Measurements from ENCODE around the gene PDE12.

The PDE12 gene, protein sequence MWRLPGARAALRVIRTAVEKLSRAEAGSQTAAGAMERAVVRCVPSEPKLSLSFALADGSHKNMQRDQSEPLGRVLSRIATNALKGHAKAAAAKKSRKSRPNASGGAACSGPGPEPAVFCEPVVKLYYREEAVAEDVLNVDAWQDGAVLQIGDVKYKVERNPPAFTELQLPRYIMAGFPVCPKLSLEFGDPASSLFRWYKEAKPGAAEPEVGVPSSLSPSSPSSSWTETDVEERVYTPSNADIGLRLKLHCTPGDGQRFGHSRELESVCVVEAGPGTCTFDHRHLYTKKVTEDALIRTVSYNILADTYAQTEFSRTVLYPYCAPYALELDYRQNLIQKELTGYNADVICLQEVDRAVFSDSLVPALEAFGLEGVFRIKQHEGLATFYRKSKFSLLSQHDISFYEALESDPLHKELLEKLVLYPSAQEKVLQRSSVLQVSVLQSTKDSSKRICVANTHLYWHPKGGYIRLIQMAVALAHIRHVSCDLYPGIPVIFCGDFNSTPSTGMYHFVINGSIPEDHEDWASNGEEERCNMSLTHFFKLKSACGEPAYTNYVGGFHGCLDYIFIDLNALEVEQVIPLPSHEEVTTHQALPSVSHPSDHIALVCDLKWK

DNA sequence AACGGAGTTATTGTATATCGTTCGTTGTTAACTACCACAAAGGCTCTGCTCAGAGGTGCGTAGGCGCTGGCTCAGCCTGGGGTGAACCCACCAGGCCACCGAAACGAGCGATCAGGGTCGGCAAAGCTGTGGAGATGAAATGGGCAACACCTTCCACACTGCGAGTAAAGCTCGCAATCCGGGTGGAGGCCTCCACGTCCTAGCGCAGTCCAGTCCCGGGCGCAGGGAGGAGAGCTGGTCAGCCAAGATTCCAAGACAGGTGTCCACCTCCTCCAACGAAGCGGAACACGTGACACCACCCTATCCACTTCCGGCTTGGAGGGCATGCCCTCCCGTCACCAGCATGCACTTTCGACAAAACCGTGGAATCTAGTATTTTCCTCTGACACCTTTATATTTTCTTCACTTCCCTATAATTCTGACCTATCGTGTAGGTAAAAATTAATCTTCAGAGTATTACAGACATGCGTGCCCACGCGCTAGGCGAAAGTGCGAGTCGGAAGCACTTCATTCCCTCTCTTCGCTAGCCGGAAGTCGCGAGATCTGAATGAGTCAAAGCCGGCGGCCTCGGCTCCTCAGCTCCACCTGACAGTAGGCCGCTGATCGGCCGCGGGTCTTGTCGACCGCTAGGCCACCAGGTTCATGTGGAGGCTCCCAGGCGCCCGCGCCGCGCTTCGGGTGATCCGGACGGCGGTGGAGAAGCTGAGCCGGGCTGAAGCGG, at the start of gene PDE12:
PDE12 (plus strand) TSS at position 537 of the 721 bp plus-strand sequence; CDS start at position 643, 106 bp downstream.
- peak; percentile 91 for DNase-seq (ENCODE audit: low spot score)

DNA sequence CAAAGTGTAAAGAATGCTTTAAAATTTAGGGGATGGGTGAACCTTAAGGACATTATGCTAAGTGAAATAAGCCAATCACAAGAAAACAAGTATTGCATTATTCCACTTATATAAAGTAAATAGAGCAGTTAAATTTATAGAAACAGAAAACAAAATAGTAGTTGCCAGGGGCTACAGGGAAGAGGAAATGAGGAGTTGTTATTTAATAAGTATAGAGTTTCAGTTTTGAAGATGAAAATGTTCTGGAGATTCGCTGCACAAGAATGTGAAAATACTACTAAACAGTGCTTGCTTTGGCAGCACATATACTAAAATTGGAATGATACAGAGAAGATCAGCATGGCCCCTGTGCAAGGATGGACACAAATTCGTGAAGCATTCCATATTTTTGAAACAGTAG, 43.9 kb upstream of the PDE12 start:
- DNase-seq (ENCODE audit: low spot score): no peak

DNA sequence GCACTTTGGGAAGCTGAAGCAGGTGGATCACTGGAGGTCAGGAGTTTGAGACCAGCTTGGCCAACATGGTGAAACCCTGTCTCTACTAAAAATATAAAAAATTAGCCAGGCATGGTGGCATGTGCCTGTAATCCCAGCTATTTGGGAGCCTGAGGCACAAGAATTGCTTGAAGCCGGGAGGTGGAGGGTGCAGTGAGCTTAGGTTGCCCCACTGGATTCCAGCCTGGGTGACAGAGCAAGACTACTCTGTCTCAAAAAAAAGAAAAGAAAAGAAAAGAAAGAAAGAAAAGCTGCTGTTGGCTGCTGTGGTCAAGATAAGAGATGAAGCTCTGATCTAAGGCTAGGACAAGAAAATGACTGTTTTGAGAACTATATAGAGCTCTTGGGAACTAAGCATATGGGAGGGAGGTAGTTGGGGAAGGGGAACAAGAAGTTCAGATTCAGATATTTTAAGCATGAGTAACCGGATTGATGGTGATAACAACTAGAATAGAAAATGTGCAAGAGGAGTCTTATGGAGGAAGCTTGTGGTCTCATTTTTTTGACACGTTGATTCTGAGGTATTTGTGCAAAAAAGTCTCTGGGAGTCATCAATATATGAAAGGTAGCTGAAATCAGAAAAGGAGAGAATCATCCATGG, 37.7 kb upstream of the PDE12 start:
- DNase-seq (ENCODE audit: low spot score): no peak

DNA sequence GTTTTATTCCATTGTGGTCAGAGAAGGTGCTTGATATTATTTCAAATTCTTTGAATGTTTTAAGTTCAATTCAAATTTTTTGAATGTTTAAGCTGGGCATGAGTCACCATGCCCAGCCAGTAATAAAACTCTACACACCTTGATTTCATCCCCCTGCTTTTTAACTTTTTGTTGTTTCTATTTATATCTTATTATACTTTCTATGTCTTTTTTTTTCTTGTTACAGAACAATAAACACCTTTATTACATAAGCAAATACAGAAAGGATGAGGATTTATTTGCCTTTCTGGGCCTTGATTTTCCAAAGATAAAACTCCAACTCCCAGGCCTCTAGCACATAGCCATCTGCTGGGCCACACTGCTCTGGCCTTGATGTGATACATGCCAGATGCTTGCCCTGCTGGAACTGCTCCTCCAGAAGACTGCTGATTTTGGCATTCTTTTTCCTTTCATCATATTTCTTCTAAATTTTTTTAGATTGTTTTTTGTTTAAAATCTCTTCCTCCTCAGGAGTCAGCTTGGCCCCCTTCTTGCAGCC, 25.9 kb upstream of the PDE12 start:
- DNase-seq (ENCODE audit: low spot score): peak; percentile 11

DNA sequence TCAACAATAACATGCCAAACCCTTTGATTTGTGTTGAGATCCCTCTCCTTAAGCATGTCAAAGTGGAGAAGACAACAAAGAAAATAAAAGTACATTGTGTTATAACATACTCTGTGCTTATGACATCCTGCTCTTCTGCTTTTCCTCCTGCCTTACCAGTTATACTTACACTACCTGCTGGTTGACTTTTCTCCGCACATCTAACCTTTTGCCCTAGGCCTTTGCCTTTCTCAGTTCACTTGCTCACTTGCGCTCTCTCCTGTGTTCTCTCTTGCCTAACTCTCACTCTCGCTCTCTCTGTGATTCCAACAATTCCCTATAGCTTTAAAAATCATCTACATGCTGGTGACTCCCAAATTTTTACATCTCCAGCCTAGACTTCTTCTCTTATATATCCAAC, 17.6 kb upstream of the PDE12 start:
- no peak for DNase-seq (ENCODE audit: low spot score)

DNA sequence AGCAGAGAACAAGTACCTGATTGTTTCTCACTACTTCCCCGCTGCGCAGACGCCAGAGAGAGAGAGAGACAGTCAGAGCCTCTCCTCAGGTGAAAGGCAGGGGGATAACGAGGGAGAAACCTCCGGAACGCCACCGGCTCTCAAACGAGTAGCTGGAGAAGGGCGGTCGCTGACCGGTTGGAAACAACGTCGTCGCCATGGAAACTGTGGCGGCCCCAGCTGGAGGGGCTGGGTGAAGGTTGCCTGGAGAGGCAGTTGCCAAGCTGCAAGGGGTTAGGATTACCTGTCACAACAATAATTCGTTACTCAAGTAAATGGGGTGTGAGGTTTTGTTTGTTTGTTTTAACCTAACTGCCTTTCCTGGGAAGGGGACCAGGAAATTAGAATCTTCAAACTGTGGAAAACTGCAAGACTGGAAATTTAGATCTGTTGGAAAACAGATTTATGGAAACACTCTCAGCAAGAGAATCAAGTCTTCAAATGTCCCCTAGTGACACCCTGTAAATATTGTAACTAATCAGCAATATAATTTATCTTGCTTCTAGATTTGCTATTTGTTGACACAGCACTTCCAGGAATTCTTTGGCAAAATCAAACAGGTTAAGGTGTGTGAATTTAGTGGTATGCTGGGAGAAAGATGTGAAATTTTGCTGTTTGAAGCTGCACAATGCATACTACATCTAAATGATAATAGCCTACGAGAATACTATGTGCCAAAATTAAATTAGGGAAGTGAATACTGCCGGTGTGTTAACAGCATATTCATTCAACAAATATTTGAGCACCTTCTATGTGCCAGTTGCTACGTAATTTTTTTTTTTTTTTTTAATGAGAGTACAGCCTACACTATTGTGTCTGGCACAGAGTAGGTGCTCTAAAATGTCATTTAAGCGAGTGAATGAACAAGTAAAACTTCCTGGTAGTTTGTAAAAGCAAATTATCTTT, 11.6 kb upstream of the PDE12 start, which contains the start of gene DNAH12:
DNAH12 (minus strand) TSS at position 164 of the 945 bp plus-strand sequence. CDS start 1,474 bp downstream, outside the sequence.
- peak; percentile 51 for DNase-seq (ENCODE audit: low spot score)

DNA sequence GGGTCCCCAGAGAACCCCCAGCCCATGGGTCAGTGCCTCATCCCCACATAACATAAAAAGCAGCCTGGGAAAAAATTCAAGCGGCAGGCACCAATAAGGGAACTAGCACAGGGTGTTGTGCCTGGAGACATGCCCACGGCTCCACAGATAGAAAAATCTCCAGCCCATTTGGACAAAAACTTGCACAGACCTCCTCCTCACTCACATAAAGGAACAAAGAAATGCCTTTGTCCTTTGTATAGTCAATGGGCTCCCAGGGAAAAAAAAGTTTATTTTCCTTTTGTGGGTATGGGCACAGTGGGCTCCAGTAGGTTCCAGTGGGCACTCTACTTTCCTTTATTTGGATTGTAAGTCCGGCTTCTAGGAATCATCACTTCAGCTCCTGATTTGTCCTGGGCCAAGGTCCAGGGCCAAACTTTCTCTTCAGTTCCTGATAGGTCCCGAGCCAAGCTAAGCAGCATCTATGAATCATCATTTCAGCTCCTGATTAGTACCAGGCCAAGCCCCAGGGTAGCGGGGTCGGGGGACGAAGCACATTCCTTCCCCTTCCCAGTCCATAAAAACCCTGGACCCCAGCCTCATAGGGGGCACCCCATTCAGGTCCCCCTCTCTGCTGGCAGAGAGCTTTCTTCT, 10.3 kb upstream of the PDE12 start:
- DNase-seq (ENCODE audit: low spot score): no peak

DNA sequence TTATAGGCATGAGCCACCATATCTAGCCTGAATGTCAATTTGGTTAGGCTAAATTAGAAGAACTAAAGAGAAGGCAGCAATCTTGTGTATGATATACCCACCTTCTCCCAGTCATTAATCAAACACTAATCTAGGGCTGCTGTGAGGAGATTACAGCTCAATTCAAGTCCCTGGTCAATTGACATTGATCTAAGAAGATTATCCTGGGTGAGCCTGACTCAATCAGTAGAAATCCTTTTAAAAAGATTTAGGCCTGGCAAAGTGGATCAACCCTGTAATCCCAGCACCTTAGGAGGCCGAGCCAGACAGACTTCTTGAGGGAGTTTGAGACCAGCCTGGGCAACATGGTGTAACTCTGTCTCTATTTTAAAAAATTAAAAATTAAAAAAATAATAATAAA, 9.5 kb upstream of the PDE12 start:
- no peak for DNase-seq (ENCODE audit: low spot score)

DNA sequence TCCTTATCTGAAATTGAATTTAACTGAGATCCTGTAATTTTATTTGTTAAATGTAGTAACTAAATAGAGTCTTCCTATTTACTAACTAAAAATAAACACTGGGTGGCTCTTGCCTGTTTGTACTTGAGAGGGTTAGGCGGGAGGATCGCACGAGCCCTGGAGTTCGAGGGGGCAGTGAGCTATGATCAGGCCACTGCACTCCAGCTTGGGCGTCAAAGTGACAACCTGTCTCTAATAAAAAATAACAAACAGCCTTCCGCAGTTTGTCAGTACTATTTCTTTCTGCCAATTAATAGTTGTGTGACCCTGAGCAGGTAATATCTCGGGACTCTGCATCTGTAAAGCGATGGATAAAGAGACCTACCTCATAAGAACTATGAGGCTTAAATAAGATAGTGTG, 768 bp upstream of the PDE12 start:
- DNase-seq (ENCODE audit: low spot score): no peak

DNA sequence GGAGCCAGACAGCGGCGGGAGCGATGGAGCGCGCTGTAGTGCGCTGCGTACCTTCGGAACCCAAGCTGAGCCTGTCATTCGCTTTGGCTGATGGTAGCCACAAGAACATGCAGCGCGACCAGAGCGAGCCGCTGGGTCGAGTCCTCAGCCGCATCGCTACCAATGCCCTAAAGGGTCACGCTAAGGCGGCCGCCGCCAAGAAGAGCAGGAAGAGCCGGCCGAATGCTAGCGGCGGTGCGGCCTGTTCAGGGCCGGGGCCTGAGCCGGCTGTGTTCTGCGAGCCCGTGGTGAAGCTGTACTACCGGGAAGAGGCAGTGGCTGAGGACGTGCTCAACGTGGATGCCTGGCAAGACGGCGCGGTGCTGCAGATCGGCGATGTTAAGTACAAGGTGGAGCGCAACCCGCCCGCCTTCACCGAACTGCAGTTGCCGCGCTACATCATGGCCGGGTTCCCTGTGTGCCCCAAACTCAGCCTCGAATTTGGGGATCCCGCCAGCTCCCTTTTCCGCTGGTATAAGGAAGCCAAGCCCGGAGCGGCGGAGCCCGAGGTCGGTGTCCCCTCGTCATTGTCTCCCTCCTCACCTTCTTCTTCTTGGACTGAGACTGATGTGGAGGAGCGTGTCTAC, 498 bp downstream of the PDE12 start:
- DNase-seq (ENCODE audit: low spot score): peak; percentile 38

DNA sequence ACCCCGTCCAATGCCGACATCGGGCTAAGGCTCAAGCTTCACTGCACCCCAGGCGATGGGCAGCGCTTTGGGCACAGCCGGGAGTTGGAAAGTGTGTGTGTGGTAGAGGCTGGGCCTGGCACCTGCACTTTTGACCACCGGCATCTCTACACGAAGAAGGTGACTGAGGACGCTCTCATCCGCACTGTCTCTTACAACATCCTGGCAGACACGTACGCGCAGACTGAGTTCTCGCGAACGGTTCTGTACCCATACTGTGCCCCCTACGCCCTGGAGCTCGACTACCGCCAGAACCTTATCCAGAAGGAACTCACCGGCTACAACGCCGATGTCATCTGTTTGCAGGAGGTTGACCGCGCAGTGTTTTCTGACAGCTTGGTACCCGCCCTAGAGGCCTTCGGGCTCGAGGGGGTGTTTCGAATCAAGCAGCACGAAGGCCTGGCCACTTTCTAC, 1.0 kb downstream of the PDE12 start:
- peak; percentile 44 for DNase-seq (ENCODE audit: low spot score)

DNA sequence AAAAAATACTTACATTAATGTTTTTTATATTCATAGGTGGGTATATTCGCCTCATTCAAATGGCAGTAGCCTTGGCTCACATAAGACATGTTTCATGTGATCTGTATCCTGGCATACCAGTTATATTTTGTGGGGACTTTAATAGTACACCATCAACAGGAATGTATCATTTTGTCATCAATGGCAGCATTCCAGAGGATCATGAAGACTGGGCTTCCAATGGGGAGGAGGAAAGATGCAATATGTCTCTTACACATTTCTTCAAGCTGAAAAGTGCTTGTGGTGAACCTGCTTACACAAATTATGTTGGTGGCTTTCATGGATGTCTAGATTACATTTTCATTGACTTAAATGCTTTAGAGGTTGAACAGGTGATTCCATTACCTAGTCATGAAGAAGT, 3.5 kb downstream of the PDE12 start:
- no peak for DNase-seq (ENCODE audit: low spot score)

DNA sequence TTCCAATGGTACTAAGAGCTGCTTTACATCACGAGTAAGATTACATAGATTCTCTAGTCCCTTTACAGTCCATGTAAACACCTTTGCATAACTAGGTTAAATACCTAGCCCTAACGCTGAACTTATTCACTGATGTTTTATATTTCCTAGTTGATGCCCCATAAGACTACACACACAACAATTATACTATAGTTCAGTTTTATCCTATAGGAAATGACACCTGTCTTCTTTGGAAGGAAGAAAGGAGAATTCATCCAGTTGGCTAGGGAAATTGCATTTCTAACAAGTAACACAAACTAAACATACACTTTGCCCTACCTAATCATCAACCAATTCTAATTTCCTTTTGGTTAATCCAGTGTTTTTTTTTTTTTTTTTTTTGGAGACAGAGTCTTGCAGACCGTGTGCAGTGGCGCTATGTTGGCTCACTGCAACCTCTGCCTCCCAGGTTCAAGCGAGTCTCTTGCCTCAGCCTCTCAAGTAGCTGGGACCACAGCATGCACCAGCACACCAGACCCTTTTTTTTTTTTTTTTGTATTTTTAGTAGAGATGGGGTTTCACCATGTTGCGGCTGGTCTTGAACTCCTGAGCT, 13.9 kb downstream of the PDE12 start:
- no peak for DNase-seq (ENCODE audit: low spot score)

DNA sequence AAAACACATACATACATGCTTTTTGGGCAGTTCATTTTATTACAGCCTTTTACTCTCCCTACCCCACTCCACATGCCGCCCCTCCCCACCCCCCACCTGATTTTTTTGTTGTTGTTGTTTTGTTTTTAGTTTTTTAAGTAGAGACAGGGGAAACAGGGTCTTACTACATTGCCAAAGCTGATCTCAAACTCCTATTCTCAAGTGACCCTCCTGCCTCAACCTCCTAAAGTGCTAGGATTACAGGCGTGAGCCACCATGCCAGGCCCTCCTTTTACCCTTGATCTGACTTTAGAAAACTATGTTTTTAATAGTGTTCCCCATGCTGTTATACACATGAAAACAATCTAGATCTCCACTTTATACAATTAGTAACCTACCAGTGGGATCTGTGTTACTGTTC, 14.8 kb downstream of the PDE12 start:
- no peak for DNase-seq (ENCODE audit: low spot score)

DNA sequence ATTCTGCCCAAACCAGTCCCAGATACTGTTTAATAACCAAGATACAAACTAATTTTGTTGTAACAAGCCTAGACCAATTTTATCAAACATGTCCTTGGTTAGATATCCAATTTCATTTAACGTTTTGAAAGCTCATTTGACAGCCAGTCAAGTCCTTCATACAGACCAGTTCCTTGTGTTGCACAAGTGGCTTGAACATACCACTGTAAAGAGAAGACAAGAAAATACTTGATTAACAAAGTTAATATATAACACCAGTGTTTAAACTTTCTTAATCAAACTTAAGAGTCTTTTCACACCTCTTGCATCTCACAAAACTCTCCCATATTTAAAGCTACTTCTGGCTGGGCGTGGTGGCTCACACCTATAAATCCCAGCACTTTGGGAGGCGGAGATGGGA, 16.0 kb downstream of the PDE12 start:
- DNase-seq (ENCODE audit: low spot score): no peak

DNA sequence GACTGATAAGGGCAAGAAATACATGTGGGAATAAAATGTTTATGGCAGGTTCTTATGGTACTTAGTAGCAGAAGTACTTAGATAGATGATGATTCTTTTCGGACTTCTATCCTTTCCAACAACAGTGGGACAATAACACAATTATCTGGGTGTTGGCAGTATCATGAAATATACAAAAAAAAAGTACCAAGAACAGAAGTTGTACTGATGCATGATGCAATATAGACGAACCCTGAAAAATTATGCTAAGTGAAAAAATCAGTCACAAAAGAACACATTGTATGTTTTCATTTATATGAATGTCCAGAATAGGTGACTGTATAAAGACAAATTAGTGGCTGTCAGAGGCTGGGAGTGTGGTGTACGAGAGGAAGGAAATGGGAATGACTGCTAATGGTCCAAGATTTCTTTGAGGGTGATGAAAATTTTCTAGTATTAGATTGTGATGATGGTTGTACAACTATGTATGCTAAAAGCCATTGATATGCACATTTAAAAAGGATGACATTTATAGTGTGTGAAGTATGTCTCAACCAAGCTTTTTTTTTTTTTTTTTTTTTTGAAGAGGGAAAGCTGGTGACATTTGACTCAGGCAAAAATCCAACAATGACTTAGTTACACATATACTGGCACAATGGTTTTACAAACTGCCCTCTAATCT, 20.0 kb downstream of the PDE12 start:
- no peak for DNase-seq (ENCODE audit: low spot score)

DNA sequence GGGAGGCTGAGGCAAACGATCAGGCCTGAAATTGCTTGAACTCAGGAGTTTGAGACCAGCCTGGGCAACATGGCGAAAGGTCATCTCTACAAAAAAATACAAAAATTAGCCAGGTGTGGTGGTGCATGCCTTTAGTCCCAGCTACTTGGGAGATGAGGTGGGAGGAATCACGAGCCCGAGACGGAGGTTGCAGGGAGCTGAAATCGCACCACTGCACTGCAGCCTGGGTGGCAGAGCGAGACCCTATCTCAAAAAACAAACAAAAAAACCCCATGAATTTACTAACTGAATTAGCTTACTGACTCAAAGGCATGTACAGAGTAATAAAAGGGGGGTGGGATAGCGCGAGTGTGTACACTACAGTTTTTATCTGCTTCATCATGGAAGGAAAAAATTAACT, 21.7 kb downstream of the PDE12 start:
- DNase-seq (ENCODE audit: low spot score): no peak

DNA sequence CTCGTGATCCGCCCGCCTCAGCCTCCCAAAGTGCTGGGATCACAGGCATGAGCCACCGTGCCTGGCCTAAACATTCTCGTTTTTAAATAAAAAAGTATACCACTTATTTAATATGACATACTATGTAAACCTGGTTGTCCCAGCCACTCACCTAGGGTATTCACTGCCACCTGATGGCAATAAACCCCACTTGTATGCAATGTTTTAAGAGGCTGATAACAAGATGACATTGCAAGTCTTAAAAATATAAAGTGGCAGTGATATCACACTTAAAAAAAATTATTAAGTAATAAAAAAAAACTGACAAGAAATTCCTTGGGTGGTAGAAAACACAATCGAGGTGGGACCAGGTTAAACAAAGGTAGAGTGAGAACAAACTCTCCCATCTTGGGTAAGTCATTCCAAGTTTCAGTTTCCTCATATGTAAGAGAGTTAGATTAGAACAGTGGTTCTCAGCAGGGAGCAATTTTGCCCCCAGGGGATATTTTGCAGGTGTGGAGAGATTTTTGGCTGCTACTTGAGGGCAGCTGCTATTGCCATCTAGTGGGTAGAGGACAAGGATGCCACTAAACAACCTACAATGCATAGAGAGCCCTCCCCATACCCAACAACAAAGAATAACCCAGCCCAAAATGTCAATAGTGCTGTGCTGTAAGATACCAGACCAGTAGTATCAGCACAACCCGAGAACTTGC, 26.5 kb downstream of the PDE12 start:
- DNase-seq (ENCODE audit: low spot score): peak; percentile 28

Measured in SW480 (cell line).